Measurements from ENCODE around the gene ABHD1.

Gene ABHD1

DNA sequence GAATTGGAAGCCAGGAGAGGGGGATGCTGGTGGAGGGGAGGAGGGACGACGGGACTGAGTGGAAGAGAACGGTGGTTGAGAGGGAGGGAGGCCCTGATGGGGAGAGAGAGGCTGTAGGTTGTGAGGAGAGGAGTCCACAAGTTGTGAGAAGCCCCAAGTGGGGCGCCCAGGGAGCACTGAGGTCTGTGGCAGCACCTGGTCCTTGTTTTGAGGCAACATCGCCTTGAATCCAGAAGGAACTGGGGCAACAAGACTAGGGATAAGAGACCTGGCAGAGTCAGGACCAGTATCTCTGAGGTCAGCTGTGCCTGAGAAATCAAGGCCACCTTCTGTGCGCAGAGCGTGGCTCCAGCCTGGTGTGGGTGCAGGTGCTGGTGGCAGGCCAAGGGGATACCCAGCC lies 14.5 kb downstream of the ABHD1 start:
- no peak for DNase-seq

DNA sequence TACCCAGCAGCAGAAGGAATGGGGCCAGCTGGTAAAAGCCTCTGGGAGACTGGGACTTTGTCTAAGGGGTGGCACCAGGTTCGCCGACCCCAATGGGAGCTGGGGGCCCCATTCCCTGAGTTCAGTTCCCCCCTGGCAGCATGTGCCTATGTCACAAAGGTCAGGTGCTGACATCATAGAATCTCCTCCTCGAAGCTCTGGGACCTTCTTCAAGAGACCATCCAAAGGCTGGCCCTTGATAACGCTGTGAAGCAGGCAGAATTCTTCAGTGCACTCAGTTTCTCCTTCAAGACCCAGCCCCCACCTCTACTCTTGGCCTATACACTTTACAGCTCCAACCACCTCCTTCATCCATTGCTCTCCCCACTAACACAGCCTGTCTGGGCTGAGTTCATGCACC lies 15.7 kb downstream of the ABHD1 start, which contains the start of gene PRR30:
Gene PRR30 (minus strand): TSS at position 101 of the 400 bp plus-strand sequence. CDS start 1,081 bp downstream, outside the sequence.
- DNase-seq: no peak

DNA sequence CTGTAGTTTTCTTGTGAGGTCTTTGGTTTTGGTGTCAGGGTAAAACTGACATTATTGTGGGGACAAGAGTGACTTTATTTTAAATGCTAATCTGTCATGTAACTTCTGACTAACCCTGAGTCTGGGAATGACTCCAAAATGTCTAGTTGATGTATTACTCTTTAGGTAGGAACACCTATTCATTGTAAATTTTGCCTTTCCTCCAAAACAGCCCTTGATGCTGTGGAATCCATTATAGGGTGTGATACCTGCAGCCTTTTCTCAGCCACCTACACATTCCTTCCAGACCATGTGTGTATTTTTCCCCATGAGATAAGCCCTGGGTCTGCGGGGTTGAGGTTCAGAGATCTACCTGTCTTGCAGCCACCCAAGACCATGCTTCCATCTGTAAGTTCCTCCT lies 19.7 kb downstream of the ABHD1 start:
- no peak for DNase-seq

DNA sequence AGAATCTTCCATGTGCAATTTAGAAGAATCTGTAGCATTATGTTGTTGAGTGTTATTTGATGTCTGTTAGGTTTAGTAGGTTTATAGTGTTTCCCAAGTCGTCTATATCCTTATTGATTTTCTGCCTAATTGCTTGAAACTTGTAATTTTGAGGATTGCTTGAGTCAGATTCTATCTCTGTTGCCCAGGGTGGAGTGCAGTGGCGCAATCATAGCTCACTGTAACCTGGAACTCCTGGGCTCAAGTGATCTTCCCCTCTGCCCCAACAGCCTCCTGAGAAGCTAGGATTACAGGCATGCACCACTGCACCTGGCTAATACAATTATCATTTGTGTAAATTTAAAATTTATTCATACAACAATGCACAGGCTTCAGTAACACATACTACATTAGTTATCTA lies 22.1 kb downstream of the ABHD1 start:
- no peak for DNase-seq

DNA sequence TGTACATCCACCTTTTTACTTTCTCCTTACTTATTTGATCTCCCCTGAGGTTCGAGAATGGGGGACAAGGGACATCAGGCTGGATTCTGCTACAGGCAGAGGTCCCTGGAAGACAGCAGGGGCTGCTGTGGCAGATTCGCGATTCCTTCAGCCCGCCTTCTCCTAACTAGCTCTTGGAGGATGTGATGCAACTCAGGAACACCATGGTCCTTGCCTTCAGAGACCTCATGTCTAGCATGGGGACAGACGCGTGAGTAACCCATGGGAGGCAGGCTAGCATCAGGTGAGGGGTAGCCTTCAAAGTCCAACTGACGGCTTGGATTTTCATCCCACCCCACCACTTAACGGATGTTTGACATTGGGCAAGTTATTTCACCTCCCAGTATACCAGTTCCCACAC lies 24.3 kb downstream of the ABHD1 start:
- no peak for DNase-seq

DNA sequence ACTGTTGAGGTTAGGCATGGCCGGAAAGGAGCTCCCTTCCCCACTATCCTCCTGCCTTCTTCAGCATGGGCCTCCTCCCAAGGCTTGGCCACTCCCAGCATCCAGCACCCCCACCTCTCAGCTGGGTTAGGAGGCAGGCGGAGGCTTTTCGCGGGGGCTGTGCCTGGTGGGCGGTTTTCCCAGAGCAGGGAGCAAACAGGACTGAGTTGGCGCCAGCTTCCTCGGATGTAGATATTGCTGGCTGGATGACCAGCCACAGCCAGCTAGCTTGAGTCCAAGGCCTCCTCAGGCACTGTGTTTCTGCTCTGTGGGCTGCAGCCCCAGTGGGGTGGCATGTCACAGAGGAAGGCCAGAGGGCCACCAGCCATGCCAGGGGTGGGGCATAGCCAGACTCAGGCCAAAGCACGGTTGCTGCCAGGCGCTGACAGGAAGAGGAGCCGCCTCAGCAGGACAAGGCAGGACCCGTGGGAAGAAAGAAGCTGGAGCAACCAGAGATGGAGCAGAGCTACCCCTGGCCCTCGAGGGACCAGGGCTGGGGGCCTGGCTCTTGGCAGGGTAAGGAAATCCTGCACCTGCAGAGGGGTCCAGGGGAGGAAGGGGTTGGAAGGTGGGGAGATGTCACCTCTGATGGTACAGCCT lies 25.3 kb downstream of the ABHD1 start, which contains the start of gene TCF23:
Gene TCF23 (plus strand): TSS at position 204 of the 639 bp plus-strand sequence. CDS start 130 bp downstream, at position 334.
- DNase-seq: no peak

DNA sequence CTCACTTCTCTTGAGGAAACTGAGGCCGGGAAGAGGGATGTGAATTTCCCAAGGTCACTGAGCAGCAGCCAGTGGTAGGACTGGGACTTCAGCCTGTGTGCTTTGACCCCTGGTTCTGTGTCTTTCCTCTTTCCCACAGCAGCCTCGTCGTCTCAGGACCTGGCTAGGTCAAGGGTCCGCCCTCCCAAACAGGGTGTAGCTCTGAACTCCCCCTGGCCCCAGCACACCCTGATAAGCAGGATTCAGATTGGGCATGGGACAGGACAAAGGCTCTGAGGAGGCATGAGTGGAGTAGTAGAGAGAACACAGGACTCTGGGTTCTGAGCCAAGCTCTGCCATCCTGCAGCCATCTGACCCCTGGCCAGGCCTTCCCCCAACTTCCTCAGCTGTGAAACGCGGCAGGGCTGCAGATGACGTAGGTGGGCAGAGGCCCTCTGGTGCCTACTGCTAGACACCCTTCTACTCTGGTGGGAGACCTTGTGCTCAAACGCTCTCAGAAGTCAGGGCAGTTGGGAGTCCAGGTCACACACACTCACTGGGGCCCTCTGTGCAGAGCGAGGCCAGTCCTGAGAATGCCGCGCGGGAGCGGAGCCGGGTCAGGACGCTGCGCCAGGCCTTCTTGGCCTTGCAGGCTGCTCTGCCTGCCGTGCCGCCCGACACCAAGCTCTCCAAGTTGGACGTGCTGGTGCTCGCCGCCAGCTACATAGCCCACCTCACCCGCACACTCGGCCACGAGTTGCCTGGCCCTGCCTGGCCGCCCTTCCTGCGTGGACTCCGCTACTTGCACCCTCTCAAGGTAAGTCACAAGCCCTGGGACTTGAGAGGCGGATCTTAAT lies 26.2 kb downstream of the ABHD1 start:
- no peak for DNase-seq

DNA sequence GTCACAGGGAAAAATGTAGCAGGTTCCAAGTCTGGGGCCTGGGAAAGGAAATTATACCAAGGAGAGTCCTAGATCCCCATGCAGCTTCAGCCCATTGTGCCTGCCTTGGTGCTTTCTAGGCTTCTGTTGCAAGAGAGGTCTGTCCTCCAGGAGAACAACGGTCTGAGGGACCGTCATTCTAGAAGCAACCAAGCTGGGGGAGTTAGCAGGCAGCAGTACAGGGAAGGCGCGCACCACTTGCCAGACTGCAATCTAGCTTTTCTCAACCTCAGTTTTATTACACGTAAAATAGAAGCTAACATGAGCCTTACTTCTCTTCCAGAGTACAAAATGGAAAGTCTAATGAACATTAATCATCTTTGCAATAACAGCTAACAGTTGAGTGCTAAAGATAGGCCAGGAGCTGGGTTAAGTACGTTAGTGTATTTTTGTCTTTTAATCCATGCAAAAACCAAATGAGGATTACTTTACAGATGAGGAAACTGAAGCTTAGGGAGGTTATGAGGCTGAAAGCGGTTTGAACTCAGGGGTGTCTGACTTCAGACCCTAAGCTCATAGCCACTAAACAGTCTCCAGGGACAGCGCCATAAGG lies 27.1 kb downstream of the ABHD1 start:
- no peak for DNase-seq

DNA sequence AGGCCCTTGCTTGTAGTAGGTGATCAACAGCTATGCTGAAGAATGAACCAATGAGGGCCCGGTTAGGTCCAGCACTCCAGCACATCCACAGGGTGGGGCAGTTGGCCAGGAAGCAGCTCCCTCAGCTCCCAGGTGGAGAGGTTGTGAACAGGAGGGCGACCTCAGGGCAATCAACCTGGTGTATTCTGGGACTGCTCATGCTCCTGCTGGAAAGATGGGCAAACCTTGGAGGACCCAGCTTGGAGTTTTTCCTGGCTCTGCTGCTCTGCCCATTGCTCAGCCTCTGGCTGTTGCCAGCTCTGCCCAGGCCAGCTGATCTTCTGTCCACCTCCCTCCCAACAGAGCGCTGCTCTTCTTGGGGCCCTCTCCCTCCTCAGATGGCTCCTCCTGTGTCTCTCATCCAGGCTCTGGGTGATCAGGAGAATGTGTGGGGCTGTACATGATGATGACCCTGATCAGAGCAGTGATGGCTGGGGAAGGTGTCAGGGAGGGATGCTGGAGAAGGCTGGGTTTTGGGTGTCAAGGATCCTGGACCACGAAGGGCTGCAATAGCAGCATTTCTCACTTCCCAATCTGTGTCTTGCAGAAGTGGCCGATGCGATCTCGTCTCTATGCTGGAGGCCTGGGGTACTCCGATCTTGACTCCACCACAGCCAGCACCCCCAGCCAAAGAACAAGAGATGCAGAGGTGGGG lies 28.6 kb downstream of the ABHD1 start:
- no peak for DNase-seq

DNA sequence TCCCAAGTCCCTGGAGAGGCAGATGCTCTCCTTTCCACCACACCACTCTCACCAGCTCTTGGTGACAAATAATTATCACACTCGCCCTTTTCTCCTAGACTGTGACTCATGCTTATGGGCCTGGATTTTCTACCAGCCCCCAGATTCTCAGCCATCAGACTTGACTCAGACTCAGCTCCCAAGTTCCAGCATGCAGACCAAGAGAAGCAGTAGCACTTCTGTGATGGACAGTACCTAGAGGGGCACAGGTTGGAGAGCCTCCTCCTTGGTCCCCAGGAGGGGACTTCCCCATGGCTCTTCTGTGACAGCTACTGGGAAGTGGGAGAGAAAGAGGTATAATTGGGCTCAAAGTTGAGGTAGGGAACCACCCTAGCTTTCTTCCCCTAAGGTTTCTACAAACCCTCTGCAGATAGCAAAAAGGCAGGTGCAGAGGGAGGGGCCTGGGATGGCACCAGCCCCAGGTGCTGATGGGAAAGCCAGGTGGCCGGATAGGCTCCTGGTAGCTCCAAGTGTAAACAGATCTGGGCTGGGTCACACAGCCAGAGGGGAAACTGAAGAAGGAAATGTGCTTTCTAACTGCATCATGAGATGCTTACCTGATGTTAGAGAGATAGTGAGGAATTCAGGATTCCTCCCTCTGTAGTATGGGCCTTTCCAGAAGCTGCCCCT lies 29.3 kb downstream of the ABHD1 start:
- no peak for DNase-seq

DNA sequence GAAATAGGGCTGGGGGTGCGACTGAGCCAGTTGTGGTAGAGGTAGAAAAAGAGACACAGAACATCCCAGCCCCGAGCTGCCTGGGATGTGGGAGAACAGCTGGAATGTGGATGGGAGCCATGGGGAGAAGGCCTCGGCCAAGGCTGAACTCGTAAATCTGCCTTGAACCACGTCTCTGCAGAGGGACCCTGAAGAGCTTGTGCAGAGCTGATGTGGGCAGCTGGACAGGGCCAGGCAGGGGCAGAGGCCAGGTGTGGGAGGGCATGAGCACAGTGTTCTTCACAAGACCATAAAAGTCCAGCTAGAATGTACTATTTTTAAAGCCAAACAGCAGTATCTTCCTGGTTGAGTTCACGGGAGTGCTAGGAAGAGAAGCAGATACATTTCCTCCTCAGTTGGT lies 30.9 kb downstream of the ABHD1 start:
- no peak for DNase-seq

DNA sequence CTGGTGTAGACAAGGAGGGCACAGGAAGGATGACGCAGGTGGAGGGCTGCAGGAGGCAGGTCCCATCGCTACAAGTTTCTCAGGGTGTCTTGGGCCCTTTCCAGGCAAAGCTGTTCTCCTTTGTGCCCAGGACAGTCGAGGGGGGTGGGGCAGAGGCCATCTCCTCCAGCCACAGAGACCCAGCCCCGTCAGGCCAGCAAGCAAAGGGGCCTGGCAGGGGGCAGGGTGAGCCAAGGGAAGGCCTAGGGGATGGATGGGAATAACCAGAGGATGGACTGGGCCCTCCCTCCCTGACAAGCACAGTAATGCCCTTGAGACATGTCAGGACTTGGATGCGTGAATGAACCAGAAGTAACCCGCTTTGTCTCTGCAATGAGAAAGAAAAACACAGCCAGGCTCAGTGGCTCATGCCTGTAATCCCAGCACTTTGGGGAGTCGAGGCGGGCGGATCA lies 31.5 kb downstream of the ABHD1 start:
- DNase-seq: no peak

DNA sequence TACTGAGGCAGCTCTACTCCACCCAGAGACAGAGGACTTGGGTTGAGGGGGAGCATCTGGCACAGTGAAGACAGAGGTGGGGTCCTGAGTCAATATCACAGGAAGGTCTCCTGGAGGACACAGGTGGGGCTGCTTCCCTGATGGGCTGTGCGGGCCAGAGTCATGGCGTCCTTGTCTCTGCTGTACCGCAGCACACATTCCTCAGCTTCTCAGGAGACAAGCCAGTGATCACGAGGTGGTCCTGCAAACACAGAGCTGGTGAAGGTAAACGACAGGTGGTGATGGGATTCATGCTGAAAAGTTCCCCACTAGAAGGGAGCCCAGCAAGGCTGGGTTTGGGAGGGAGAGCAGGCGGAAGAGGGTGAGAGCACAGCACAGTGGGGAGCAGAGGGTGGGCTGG lies 34.9 kb downstream of the ABHD1 start:
- DNase-seq: no peak

DNA sequence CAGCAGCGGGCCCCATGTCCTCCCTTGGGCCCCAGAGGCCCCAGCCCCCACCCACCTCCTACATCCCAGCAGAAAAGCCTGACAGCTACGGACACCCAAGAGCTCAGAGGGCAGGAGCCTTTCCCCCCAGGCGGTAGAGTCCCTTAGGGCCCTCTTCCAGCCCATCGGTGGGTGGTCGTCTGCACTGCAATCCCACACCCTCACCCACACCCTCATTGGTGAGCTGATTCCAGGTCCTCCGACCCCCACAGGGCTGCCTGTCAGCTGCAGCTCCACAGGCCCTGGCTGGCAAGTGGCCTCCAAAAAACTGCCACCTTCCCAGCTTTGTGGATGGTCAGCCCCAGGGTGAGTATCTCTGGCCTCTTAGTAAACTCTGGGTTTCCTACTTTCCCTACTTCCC lies 35.7 kb downstream of the ABHD1 start:
- DNase-seq: no peak

DNA sequence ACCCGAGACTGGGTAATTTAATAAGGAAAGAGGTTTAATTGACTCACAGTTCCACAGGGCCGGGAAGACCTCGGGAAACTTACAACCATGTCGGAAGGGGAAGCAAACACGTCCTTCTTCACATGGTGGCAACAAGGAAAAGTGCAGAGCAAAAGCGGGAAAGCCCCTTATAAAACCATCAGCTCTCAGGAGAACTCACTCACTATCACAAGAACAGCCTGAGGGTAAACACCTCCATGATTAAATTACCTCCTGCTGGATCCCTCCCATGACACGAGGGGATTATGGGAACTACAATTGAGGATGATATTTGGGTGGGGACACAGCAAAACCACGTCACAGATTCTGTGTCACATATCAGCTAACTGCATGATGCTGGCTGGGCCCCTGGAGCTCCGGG lies 36.6 kb downstream of the ABHD1 start:
- no peak for DNase-seq

DNA sequence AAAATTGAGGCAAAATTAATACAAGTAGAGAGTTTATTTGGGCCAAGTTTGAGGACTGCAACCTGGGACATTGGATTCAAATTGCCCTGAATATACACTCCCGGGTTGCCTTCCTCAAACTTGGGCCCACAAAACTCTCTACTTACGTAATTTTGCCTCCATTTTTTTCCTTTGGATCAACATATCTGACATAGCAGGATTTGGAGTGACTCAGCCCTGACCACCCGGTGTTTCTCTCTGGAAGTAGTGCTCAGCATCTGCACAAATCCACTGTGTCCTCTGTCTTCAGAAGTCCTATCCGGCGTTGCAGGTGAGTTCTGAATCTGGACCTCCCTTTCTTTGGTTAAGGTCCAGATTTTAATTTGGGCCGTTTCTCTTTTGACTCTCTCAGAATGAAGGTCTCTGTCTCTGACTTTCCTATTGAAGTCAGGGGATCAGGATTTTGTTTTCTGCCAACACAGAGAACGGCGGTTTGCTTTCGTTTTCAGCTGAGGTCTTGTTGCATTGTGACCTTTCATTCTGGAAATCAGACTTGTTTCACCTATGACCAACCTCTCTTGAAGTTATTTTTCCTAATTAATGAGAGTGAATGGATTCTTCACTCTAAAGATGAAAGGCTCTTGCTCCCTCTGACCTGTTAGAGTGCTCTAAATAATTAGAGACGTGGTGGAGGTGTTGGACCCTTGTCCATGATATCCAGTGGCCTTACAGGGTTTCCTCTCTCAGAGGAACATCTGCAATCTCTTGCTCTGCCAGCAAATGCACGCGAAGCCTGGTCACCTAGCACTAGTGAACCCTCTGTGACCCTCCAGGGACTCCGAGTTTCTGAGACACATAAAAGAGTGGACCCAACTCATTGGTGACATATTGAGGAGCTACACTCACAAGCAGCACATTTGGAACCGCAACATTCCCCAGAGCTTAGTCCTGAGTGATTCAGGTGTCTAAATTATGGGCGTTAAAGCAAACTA lies 38.8 kb downstream of the ABHD1 start:
- DNase-seq: no peak

DNA sequence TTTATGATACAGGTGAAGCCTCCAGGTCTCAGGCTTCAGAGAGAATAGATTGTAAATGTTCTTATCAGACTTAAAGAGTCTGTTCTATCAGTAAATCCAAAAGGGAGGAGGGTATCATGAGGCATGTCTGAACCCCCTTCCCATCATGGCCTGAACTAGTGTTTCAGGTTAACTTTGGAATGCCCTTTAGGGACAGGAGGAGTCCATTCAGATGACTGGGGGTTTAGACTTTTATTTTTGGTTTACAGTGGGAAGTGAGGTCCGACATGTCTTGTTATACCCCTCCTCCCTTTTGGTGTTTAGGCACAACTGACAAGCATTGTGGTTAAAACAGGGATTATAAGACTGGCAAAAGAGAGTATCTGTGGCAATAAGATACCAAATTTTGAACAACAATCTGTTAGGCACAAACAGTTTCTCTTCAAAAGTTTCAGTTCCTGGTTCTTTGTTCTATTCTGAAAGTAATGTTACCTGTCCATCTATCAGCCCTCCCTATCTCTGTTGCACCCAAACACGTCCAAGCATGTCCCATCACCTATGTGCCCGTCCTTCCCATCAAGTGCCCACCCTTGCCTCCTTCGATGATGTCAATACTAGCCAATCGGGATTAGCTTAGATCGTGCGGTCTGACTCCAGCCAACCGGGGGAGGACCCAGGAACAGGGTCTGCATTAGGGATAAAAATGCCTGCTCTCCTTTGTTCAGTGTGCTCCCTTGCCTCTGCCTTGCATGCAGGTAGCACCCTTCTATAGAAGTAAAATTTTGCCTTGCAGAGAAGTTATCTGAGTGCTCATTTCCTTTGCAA lies 41.5 kb downstream of the ABHD1 start:
- no peak for DNase-seq

DNA sequence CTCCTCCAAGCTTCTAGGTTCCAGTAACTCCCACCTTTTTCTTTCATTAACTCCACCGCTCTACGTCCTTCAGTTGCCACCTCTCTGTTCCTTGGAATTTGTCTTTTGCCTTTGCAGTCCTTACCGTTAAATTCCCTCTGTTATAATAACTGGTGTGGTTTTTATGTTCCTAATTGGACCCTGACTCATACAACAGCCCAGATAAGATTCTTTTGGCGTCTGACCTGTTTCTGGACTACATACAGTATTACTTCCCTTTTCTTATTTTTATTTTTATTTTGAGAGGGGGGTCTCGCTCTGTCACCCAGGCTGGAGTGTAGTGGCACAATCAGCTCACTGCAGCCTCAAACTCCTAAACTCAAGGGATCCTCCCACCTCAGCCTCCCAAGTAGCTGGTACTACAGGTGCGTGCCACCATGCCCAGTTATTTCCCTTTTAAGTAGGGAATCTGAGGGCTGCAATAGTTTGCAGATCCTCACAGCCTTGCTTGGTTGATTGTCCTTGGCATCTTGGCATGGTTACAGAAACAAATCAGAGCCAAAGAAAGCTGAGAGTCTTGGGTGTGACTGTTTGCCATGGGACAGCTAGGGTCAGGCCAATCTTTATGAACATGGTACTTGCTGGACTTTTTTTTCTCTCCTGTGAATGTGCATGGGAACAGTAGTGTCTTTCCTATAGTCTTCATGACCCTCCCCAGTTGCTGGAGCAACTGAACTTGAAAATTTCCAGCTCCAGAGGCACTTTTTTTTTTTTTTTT lies 47.1 kb downstream of the ABHD1 start:
- DNase-seq: no peak

DNA sequence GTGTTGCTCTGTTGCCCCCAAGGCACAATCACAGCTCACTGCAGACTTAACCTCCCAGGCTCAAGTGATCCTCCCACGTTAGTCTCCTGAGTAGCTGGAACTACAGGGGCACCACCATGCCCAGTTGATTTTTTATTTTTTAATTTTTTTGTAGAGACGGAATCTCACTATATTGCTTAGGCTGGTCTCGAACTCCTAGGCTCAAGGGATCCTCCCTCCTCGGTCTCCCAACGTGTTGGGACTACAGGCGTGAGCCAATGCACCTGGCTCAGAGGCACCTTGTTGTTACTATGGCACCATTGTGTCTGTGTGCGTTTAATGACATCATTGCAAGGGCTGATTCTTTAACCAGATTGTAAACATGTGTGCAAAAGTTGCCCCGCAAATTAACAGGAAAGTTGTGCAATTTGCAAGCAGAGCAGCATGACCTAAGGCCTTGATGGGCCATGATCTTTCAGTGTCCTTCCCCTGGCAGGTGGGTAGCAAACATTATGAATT lies 47.8 kb downstream of the ABHD1 start:
- DNase-seq: no peak

DNA sequence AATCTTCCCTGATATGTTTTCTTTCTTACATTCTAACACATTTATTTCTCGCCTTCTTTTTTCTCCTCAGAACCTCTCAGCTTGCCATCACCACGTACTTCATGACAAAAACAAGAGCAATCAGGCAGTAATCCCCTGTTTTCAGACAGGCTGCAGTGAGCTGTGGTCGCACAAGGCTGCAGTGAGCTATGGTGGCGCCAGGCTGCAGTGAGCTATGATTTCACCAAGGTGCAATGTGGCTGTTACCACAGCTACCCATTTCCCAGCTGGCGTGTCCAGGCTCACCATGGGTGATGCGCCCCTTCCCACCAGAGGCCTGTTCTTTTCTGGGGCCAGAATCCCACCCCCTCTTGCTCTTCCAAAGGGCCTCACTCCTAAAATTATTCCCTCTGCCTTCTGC lies 51.0 kb downstream of the ABHD1 start:
- no peak for DNase-seq

Measured in Kasumi-1 (cell line).